Neuronal stem cell (in vitro differentiated cells): ENCODE measurements around the gene MRPL16.

Experiments used
- DNase-seq: peaks from one replicate; pipeline ENCODE4 v3.0.0-alpha.2; 2013; ENCODE audit warnings: low spot score
- H2AFZ ChIP-seq: one replicate; pipeline ENCODE4 v1.6.1; 2013; ENCODE audit warnings: mild to moderate bottlenecking, low read length, inconsistent platforms
- H2AK5ac ChIP-seq: 2 replicates; pipeline ENCODE4 v1.6.1; 2013; ENCODE audit warnings: low read depth, mild to moderate bottlenecking, inconsistent platforms, low read length, moderate library complexity, mixed read lengths
- H2BK120ac ChIP-seq: 2 replicates; pipeline ENCODE4 v1.6.1; 2013; ENCODE audit warnings: low read depth, mild to moderate bottlenecking, inconsistent platforms, low read length, moderate library complexity, mixed read lengths
- H2BK12ac ChIP-seq: one replicate; pipeline ENCODE4 v1.6.1; 2013; ENCODE audit warnings: low read length, inconsistent platforms
- H2BK15ac ChIP-seq: 2 replicates; pipeline ENCODE4 v1.6.1; 2013; ENCODE audit warnings: mild to moderate bottlenecking, low read length, inconsistent platforms, mixed read lengths
- H2BK5ac ChIP-seq: one replicate; pipeline ENCODE4 v1.6.1; 2013; ENCODE audit warnings: inconsistent platforms, mild to moderate bottlenecking, low read length, moderate library complexity
- H3K14ac ChIP-seq: one replicate; pipeline ENCODE4 v1.6.1; 2013; ENCODE audit warnings: low read length, inconsistent platforms
- H3K18ac ChIP-seq: 2 replicates; pipeline ENCODE4 v1.6.1; 2013; ENCODE audit warnings: low read length, inconsistent platforms
- H3K23ac ChIP-seq: 2 replicates; pipeline ENCODE4 v1.6.1; 2013; ENCODE audit warnings: low read depth, mild to moderate bottlenecking, mixed read lengths, low read length, inconsistent platforms; ENCODE audit not compliant: poor library complexity
- H3K27ac ChIP-seq: replicated peaks from 3 replicates; pipeline ENCODE4 v1.5.1; 2013; ENCODE audit warnings: low read length, inconsistent platforms
- H3K27me3 ChIP-seq, 3 experiments: 2 replicates each; pipeline ENCODE4 v1.6.1; 2013; ENCODE audit warnings: low read length in 3 of 3, mild to moderate bottlenecking in 2 of 3, inconsistent platforms in 1 of 3, low read depth in 1 of 3, mixed read lengths in 1 of 3, moderate library complexity in 1 of 3; ENCODE audit not compliant: control insufficient read depth in 3 of 3, insufficient read depth in 3 of 3
- H3K36me3 ChIP-seq, 2 donors: replicated peaks in 1 of 2; 2 replicates each; pipeline ENCODE4 v1.6.1; 2013; ENCODE audit warnings: low read length in 2 of 2; ENCODE audit not compliant: control insufficient read depth in 2 of 2, insufficient read depth in 2 of 2
- H3K4ac ChIP-seq: 2 replicates; pipeline ENCODE4 v1.6.1; 2013; ENCODE audit warnings: inconsistent platforms, mild to moderate bottlenecking, low read length, moderate library complexity
- H3K4me1 ChIP-seq, 2 donors: 1 replicate in 1 of 2; 2 replicates in 1 of 2; pipeline ENCODE4 v1.6.1; 2013; ENCODE audit warnings: low read length in 2 of 2, low read depth in 1 of 2; ENCODE audit not compliant: control insufficient read depth in 2 of 2, insufficient read depth in 1 of 2
- H3K4me2 ChIP-seq: one replicate; pipeline ENCODE4 v1.6.1; 2013; ENCODE audit warnings: mild to moderate bottlenecking, low read length, inconsistent platforms; ENCODE audit not compliant: insufficient read depth, poor library complexity, severe bottlenecking
- H3K4me3 ChIP-seq, 2 donors: 2 replicates each; pipeline ENCODE4 v1.5.1; 2013; ENCODE audit warnings: low read length in 2 of 2, mild to moderate bottlenecking in 2 of 2, inconsistent platforms in 1 of 2, moderate library complexity in 1 of 2
- H3K79me1 ChIP-seq: one replicate; pipeline ENCODE4 v1.6.1; 2013; ENCODE audit warnings: low read depth, mild to moderate bottlenecking, inconsistent platforms, low read length, moderate library complexity
- H3K9ac ChIP-seq: one replicate; pipeline ENCODE4 v1.6.1; 2013; ENCODE audit warnings: mild to moderate bottlenecking, low read depth, low read length, inconsistent platforms; ENCODE audit not compliant: poor library complexity
- H3K9me3 ChIP-seq, 2 donors: replicated peaks in 1 of 2; 2 replicates each; pipeline versions ENCODE3 to v1.6.1; 2013; ENCODE audit warnings: low read length in 2 of 2, mild to moderate bottlenecking in 2 of 2, inconsistent platforms in 1 of 2, low read depth in 1 of 2, mixed read lengths in 1 of 2, moderate library complexity in 1 of 2; ENCODE audit not compliant: control insufficient read depth in 2 of 2, insufficient read depth in 1 of 2
- H4K8ac ChIP-seq: one replicate; pipeline ENCODE4 v1.6.1; 2013; ENCODE audit warnings: low read depth, mild to moderate bottlenecking, inconsistent platforms, low read length, moderate library complexity
- H4K91ac ChIP-seq: one replicate; pipeline ENCODE4 v1.6.1; 2013; ENCODE audit warnings: low read length, low read depth, mild to moderate bottlenecking, inconsistent platforms; ENCODE audit not compliant: poor library complexity
- WGBS, 2 donors: extraction: QIAGEN DNeasy Blood & Tissue Kit; methylation state at CpG; one replicate each; pipeline ENCODE4 v1.1.7; 2013; ENCODE audit warnings: missing lambda C conversion rate in 2 of 2, mixed read lengths in 1 of 2; ENCODE audit not compliant: insufficient read length in 2 of 2, insufficient replicate concordance in 1 of 2; ENCODE audit errors: extremely low coverage in 2 of 2; 5-methylcytosine and 5-hydroxymethylcytosine counted together

The MRPL16 gene

GRCh38 chr11:59841514-59841913, 30.9 kb upstream of the MRPL16 start:
- H3K14ac ChIP-seq: no peak overlapping the region
- H2BK120ac ChIP-seq: no peak overlapping the region
- H2BK5ac ChIP-seq: no peak overlapping the region
- no peak for DNase-seq
- no peaks in the 10 kb centered on the region for H3K79me1 ChIP-seq
- no peak overlapping the region for H3K9ac ChIP-seq
- no peak overlapping the region for H2AK5ac ChIP-seq
- H3K36me3 ChIP-seq: no peaks in the 10 kb centered on the region
- H3K4me3 ChIP-seq: no peak overlapping the region
- H3K4me1 ChIP-seq: no peaks in the 10 kb centered on the region
- no peak overlapping the region for H2BK15ac ChIP-seq
- peaks cover 0 to 1% of the 10 kb centered on the region in 2 donors for H3K9me3 ChIP-seq
- no peak overlapping the region for H3K4me2 ChIP-seq
- H3K27ac ChIP-seq: no peak overlapping the region
- H2AFZ ChIP-seq: no peak overlapping the region
- H3K23ac ChIP-seq: no peak overlapping the region
- H4K8ac ChIP-seq: no peak overlapping the region
- no peak overlapping the region for H2BK12ac ChIP-seq
- H3K4ac ChIP-seq: no peak overlapping the region
- H4K91ac ChIP-seq: no peak overlapping the region
- no peak overlapping the region for H3K18ac ChIP-seq
- WGBS, 2 donors: no CpG with 5 or more reads among the region's 2 CpGs
- no peaks in the 10 kb centered on the region for H3K27me3 ChIP-seq

- H4K91ac ChIP-seq: no peak overlapping the region
- no peak for DNase-seq
- H2AK5ac ChIP-seq: no peak overlapping the region
- no peak overlapping the region for H3K4me3 ChIP-seq
- no peak overlapping the region for H2BK120ac ChIP-seq
- H3K4me1 ChIP-seq: no peaks in the 10 kb centered on the region
- H3K79me1 ChIP-seq: no peaks in the 10 kb centered on the region
- no peaks in the 10 kb centered on the region for H3K27me3 ChIP-seq
- H2BK12ac ChIP-seq: no peak overlapping the region
- H3K18ac ChIP-seq: no peak overlapping the region
- H3K36me3 ChIP-seq: no peaks in the 10 kb centered on the region
- H3K4me2 ChIP-seq: no peak overlapping the region
- H2BK5ac ChIP-seq: no peak overlapping the region
- no peak overlapping the region for H3K23ac ChIP-seq
- H3K4ac ChIP-seq: no peak overlapping the region
- no peak overlapping the region for H3K27ac ChIP-seq
- no peak overlapping the region for H3K14ac ChIP-seq
- H2AFZ ChIP-seq: no peak overlapping the region
- peaks cover 0 to 1% of the 10 kb centered on the region in 2 donors for H3K9me3 ChIP-seq
- H4K8ac ChIP-seq: no peak overlapping the region
- H3K9ac ChIP-seq: no peak overlapping the region
- no peak overlapping the region for H2BK15ac ChIP-seq
These were observed 29.0 kb upstream of the MRPL16 start for GRCh38 chr11:59839615-59840014.

GRCh38 chr11:59833602-59834001, 23.0 kb upstream of the MRPL16 start:
- no peak overlapping the region for H2BK12ac ChIP-seq
- H3K9ac ChIP-seq: no peak overlapping the region
- H4K8ac ChIP-seq: no peak overlapping the region
- no peak overlapping the region for H2BK5ac ChIP-seq
- H3K4ac ChIP-seq: no peak overlapping the region
- H3K4me3 ChIP-seq: no peak overlapping the region
- no peak for DNase-seq
- no peaks in the 10 kb centered on the region for H3K36me3 ChIP-seq
- no peak overlapping the region for H3K4me2 ChIP-seq
- WGBS, 2 donors: no CpG with 5 or more reads among the region's 2 CpGs
- H2AK5ac ChIP-seq: no peak overlapping the region
- H3K27me3 ChIP-seq: no peaks in the 10 kb centered on the region
- no peak overlapping the region for H4K91ac ChIP-seq
- no peak overlapping the region for H3K18ac ChIP-seq
- no peak overlapping the region for H3K14ac ChIP-seq
- no peaks in the 10 kb centered on the region for H3K79me1 ChIP-seq
- no peak overlapping the region for H3K27ac ChIP-seq
- H3K9me3 ChIP-seq: peaks cover 0 to 1% of the 10 kb centered on the region in 2 donors
- no peaks in the 10 kb centered on the region for H3K4me1 ChIP-seq
- H3K23ac ChIP-seq: no peak overlapping the region
- H2BK120ac ChIP-seq: no peak overlapping the region
- H2AFZ ChIP-seq: no peak overlapping the region
- no peak overlapping the region for H2BK15ac ChIP-seq

GRCh38 chr11:59829358-59829757, 18.8 kb upstream of the MRPL16 start:
- WGBS, 2 donors: no CpG with 5 or more reads among the region's 3 CpGs
- H4K91ac ChIP-seq: no peak overlapping the region
- no peak overlapping the region for H2AK5ac ChIP-seq
- no peak overlapping the region for H3K4me2 ChIP-seq
- no peak overlapping the region for H4K8ac ChIP-seq
- no peaks in the 10 kb centered on the region for H3K36me3 ChIP-seq
- H3K4ac ChIP-seq: no peak overlapping the region
- H2BK120ac ChIP-seq: no peak overlapping the region
- H3K27me3 ChIP-seq: no peaks in the 10 kb centered on the region
- DNase-seq: no peak
- H2BK12ac ChIP-seq: no peak overlapping the region
- H3K27ac ChIP-seq: no peak overlapping the region
- H2BK15ac ChIP-seq: no peak overlapping the region
- no peaks in the 10 kb centered on the region for H3K79me1 ChIP-seq
- no peak overlapping the region for H3K9ac ChIP-seq
- H3K18ac ChIP-seq: no peak overlapping the region
- H3K4me1 ChIP-seq: no peaks in the 10 kb centered on the region
- no peak overlapping the region for H3K14ac ChIP-seq
- no peak overlapping the region for H2BK5ac ChIP-seq
- H2AFZ ChIP-seq: no peak overlapping the region
- H3K23ac ChIP-seq: no peak overlapping the region
- H3K9me3 ChIP-seq: peaks cover 0 to 1% of the 10 kb centered on the region in 2 donors
- no peak overlapping the region for H3K4me3 ChIP-seq
